H1 (cell line): Measurements from ENCODE around the gene ARF3. TPM values are rescaled to one million over a fixed set of nuclear protein-coding genes. Genes with fewer than 3 reads are reported as not detected.

Experiments used
- ATF2 ChIP-seq: IDR thresholded peaks from 2 replicates; pipeline ENCODE4 v1.6.1; 2012; ENCODE audit warnings: low read length, inconsistent platforms
- ATF3 ChIP-seq: IDR thresholded peaks from 2 replicates; pipeline ENCODE4 v1.6.1; 2011; ENCODE audit warnings: low read depth, mild to moderate bottlenecking, low read length; ENCODE audit not compliant: insufficient read depth
- BCL11A ChIP-seq, 2 experiments: IDR thresholded peaks; one replicate each; pipeline ENCODE4 v1.6.1; 2011; ENCODE audit warnings: low read depth in 2 of 2, low read length in 2 of 2, mild to moderate bottlenecking in 2 of 2
- HDAC2 ChIP-seq, 2 experiments: fragments of 300-600 bp in 1 of 2; sonication (generic) in 1 of 2; IDR thresholded peaks; 2 replicates each; pipeline ENCODE4 v1.6.1; 2011 to 2012; ENCODE audit warnings: low read depth in 2 of 2, low read length in 2 of 2, mild to moderate bottlenecking in 2 of 2, moderate library complexity in 2 of 2, borderline replicate concordance in 1 of 2, inconsistent platforms in 1 of 2
- JUND ChIP-seq: IDR thresholded peaks from 2 replicates; pipeline ENCODE4 v1.6.1; 2011; ENCODE audit warnings: mild to moderate bottlenecking, improper control_type of control experiment, low read length
- KDM1A ChIP-seq: fragments of 200-600, 300-600 bp; sonication (generic); IDR thresholded peaks from 2 replicates; pipeline ENCODE4 v1.7.1; 2016; ENCODE audit warnings: mild to moderate bottlenecking, low read length, borderline replicate concordance
- KDM4A ChIP-seq: IDR thresholded peaks from one replicate; pipeline ENCODE4 v1.7.1; 2012; ENCODE audit warnings: low read depth, mild to moderate bottlenecking, moderate library complexity, low read length, inconsistent platforms; ENCODE audit not compliant: severe bottlenecking
- RAD21 ChIP-seq, 2 experiments: IDR thresholded peaks in 1 of 2; conservative IDR thresholded peaks in 1 of 2; 2 replicates each; pipeline ENCODE4 v1.6.1; 2011; ENCODE audit warnings: low read depth in 2 of 2, low read length in 2 of 2, improper control_type of control experiment in 1 of 2, inconsistent platforms in 1 of 2, mild to moderate bottlenecking in 1 of 2, moderate library complexity in 1 of 2
- SP4 ChIP-seq: IDR thresholded peaks from 2 replicates; pipeline ENCODE4 v1.6.1; 2012; ENCODE audit warnings: low read length, inconsistent platforms
- TAF1 ChIP-seq: IDR thresholded peaks from 2 replicates; pipeline ENCODE4 v1.6.1; 2011; ENCODE audit warnings: mild to moderate bottlenecking, low read depth, low read length
- polyA plus RNA-seq, 7 experiments: library from polyadenylated mRNA; depleted of rRNA in 3 of 7; stranded (reverse) in 5 of 7; unstranded in 2 of 7; fragments of >200 nt in 5 of 7; fragments of 200-250 nt in 2 of 7; gene quantifications; 1 replicate in 5 of 7; 2 replicates in 1 of 7; 4 replicates in 1 of 7; pipeline versions ENCODE4 v1.2.1 to v1.2.3, GENCODE V29; 2011 to 2013; ENCODE audit warnings: missing spikeins in 2 of 7, mixed read lengths in 2 of 7
- total RNA-seq: library from RNA; stranded (reverse); fragmentation: NEBNext Ultra II Directional; extraction: Animal tissue kit (Norgen Biotek cat#: 25700); gene quantifications from 2 replicates; pipeline ENCODE4 v1.2.1, GENCODE V29; 2021

The ARF3 gene
- total and polyA plus RNA-seq, 2 of the 8 experiments (the other 6 are each of a cell fraction or from before 2014, with no cell fraction given) = 231 to 250 TPM

GRCh38 chr12:49000346-49000745, 43.1 kb upstream of the ARF3 start (continued):
- TF ChIP-seq TAF1 (no peak), BCL11A (IDR thresholded peaks at IDR 0.05; ENCODE audit: low read depth in 2 of 2, low read length in 2 of 2) (no peak), ATF3 (no peak), ATF2 (no peak), JUND (no peak), SP4 (no peak), KDM4A (no peak), HDAC2 (IDR thresholded peaks at IDR 0.05; ENCODE audit: borderline replicate concordance in 1 of 2, low read depth in 2 of 2, low read length in 2 of 2) (no peak), RAD21 (IDR thresholded peaks at IDR 0.05 in 1 of 2, conservative IDR thresholded peaks at IDR 0.05 in 1 of 2; ENCODE audit: low read depth in 2 of 2, low read length in 2 of 2) (no peak), KDM1A (no peak)
